NK-92 (cell line): Measurements from ENCODE around the gene HDGFL3.

Source experiments
- DNase-seq: peaks from one replicate; lab custom pipeline; 2025; ENCODE audit not compliant: unreplicated experiment; lab: John Stamatoyannopoulos, UW

HDGFL3 gene

DNA sequence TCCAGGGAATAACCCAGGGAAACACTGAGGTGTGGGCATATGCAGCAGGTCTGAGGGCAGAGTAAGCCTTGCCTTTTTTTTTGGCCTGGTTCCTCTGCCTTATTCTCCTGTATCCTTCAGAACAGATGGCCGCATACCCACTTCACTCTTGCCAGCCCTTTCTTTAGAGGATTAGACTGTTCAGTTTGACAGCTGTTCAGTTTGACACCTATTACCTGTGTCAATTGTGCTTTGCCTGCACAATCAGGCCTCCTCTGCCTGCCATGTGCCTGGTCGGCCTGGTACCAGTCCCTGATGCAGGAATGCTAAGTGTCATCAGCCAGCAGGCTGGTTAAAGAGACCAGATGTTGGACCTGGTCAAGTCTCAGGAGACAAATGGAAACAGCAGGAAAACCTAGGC is 77.8 kb downstream of the HDGFL3 start:
- no peak for DNase-seq

- no peak for DNase-seq
Observed at GRCh38 chr15:83127547-83128150, 80.0 kb downstream of the HDGFL3 start.

GRCh38 chr15:83123529-83123928 is 84.1 kb downstream of the HDGFL3 start:
- DNase-seq: no peak

DNA sequence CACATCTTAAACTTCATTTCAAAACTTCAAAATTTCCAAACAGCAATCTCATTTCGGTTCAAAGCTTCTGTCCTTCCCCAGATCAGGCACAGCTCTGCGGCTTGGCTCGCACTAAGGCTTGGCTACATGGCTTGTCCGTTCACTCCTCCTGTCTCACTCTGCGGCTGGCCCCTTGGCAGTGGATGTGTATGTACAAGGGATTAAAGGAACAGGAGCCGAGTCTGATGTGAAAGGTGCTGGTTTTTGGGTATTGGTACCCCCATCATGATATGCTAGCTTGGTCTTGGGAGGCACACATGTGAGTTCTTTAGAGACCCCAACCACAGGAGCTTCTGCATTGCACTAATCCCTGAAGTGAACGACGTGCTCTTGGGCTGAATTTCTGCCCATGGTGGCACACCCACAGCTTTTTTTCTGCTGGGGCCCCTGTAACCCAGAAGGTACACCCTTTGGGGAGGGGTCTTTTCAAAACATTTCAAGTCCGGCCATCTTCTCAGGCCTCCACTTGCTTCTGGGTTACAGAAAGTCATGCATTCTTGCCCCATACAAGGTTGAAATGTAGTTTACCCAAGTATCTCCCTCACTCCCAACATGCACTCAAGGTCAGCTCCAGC is 87.5 kb downstream of the HDGFL3 start:
- DNase-seq: no peak

DNA sequence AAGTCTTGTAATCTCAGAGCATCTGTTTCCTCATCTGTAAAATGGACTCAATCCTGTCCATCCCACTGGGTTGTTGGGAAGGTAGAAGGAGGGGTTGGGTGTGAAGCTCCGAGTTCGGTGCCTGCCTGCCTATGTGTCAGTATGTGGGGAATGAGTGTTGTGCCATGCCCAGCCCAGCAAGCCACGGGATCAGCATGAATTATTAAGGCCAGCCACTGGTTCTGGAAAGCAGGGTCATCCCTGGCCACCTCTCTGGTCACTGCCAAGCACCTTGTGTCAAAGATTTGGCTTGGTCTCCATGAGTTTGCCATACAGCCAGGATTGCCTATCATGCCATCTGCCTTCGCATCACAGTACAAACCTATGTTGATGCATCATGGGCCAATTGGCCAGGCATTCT is 88.7 kb downstream of the HDGFL3 start:
- no peak for DNase-seq

- no peak for DNase-seq
Observed at GRCh38 chr15:83118291-83118827, 89.3 kb downstream of the HDGFL3 start.

- DNase-seq: no peak
Observed at GRCh38 chr15:83115831-83116565, 91.6 kb downstream of the HDGFL3 start.

DNA sequence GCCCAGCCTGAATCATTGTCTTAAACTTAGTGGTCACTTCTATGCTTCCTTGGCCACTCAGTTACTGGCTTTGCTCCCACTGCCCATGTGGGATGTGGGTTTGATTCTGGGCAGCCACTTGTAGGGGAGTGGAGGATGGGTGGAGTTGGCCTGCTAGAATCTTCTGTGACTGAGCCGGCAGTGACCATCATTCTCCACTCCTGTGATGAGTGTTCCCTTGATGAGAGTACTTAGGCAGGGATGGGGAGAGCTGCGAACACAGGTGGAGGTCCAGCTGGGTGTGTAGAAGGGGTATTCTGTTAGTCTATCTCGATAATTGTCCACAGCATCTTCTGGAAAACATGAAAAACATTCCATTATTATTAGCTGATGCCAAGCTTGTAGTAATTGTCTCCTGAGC is 92.2 kb downstream of the HDGFL3 start:
- no peak for DNase-seq

DNA sequence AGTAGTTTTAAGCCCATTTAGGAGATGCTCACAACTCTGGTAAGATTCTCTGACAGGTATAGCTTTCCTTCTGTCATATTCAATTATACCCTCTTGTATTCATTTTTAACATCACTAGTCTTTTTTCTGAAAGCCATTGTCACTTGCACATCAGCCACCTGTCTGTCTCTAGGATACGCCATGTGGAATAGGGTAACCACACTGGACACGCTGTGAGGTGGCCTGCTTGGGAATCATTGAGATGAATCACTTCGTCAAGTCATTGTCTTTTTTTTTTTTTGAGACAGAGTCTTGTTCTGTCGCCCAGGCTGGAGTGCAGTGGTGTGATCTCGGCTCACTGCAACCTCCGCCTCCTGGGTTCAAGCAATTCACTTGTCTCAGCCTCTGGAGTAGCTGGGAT is 92.8 kb downstream of the HDGFL3 start:
- DNase-seq: no peak

DNA sequence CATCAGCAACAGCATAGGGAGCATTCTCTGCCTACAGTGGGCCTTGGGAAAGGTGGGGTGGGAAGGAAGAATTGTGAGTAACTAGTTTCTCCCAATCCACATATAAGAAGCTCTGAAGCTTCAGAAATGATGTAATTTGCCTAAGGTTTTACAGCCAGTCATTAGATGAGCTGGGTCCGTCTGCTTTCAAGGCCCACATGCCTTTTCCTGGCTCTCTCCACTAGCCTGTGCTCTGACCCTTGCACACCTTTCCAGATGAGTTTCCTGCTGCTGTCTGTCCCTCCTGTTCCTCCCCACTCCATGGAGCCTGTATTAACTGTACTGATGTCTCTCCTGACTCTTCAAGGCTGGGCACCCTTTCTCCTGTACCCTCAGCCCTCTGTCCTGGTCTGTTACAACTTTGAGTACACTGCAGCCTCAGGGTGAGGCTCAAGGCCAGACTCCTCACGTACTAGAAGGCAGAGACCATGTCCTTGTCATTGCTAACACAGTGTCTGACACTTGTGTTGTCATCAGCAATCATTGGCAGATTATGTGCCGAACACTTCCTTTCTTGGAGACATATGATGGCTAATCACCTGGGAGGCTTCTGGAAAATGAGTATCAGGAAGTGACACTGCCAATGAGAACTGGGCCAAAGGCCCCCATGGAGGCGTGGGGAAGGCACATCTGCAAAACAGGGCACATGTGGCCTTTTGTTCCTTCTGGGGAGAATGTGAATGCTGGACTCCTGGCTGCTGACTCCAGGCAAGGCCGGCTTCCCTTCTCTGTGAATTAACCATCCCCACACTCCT is 93.5 kb downstream of the HDGFL3 start:
- no peak for DNase-seq

DNA sequence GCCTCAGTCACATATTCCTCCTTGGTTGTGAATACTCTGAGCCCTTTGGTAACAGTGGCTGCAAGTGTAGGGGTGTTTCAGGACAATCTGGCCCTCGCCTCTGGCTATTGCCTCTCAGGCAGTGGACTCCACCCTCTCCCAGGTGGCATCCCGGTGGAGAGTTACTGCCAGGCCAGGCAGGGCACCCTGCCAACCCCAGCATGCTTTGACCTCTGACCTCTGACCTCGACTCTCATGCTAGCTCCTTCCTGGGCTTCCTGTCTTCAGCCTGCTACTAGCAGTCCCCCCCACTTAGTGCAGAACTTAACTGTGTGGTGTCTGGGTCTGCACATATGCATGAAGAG is 94.7 kb downstream of the HDGFL3 start:
- no peak for DNase-seq

DNA sequence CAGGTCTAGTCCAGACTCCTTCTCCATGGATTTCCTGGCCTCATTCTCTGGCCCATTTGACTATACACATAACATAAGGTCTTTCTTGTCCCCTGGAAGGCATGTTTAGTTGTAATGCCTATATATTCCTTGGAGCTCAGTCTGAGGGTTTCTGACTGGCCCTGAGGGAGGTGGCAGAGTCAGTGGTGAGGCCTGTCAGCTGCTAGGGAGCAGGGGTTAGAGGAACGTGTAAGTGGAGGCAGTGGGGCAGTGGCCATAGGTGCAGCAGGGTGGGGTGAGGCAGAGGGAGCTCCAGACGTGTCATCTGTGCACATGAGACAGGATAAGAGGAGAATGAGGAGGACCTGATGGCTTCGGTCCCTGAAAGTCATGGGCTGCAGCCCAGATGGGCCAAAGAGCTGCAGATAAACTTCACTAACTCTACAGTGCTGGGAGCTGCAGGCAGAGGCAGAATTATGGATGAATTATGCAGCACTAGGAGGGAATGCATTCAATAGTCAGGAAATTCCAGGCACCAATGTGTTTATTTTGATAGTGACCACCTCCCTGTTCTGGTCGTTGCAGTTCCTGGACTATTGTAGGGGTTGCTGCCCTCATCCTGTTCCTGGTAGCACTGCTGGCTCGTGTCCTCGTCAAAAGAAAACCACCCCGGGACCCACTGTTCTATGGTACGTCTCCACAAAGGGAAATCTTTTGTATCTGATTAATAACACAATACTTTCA is 95.2 kb downstream of the HDGFL3 start:
- no peak for DNase-seq

GRCh38 chr15:83111149-83111548 is 96.5 kb downstream of the HDGFL3 start:
- no peak for DNase-seq

GRCh38 chr15:83110381-83110780 is 97.2 kb downstream of the HDGFL3 start:
- no peak for DNase-seq

GRCh38 chr15:83109532-83109931 is 98.1 kb downstream of the HDGFL3 start:
- DNase-seq: no peak

DNA sequence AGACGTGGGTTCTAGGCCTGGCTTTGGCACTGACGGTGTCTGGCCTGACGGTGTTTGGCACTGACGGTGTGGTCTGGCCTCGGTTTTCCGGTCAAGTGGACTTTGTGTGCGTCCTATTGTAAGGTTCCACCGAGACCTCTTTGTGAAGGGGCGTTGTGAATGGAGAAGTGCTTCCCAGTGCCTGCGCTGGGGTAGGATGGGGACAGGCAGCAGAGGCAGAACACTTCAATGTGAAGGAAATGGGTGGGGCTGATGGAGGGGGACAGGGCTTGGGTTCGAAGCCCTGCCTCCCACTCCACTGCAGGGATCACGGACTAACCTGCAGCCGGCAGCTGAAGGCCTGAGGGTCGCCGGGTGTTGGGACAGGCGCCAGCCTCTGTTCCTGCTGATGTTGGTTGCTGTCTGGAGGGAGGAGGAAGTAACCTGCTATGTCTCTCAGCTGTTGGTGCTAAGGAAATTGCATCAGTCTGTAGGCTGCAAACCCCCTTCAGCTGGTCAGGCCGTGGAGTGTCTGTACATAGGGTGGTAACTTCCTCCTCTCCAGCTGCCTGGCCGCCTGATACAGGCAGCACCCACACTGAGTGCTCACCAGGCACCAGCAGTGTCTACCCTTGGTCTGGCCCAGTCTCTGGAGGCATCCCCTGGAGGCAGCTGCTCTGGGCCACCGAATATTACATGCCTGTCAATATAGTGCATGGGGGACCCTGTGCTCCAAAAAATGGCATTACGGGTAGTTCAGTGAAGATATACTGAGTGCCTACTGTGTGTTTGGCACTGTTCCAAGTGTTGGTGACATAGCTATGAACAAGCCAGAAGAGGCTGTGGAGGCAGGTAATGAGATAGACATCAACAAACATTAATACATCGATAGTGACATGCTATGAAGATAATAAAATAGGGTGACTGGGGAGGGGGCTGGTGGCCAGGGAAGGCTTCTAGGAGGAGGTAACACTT is 99.1 kb downstream of the HDGFL3 start:
- DNase-seq: no peak

GRCh38 chr15:83107841-83108181 is 99.8 kb downstream of the HDGFL3 start:
- DNase-seq: no peak

GRCh38 chr15:83106994-83107840 is 100.4 kb downstream of the HDGFL3 start, which contains the start of gene TM6SF1:
TSS of gene TM6SF1 (plus strand) at chr15:83107645. CDS start at chr15:83107681, 36 bp downstream.
- DNase-seq: no peak

- DNase-seq: no peak
Observed at GRCh38 chr15:83105440-83105839, 102.2 kb downstream of the HDGFL3 start.
